Thyroid gland (tissue), 4 donors: ENCODE results near the gene PIK3R5.

ENCODE experiments used
- POLR2A ChIP-seq, 2 donors: fragments of 450-650 bp; IDR thresholded peaks; one replicate each; pipeline ENCODE4 v1.6.1; 2017; ENCODE audit warnings: antibody characterized with exemption in 2 of 2, mild to moderate bottlenecking in 2 of 2, moderate library complexity in 1 of 2
- TF ChIP-seq, protein P1 (sequence below), 6 experiments: fragments of 200-600 bp in 3 of 6; fragments of 450-650 bp in 3 of 6; sonication (generic) in 3 of 6; IDR thresholded peaks; one replicate each; pipeline ENCODE4 v1.5.1; 2016 to 2019; ENCODE audit warnings: antibody characterized with exemption in 6 of 6, mild to moderate bottlenecking in 2 of 6, inconsistent platforms in 1 of 6, moderate library complexity in 1 of 6

- TF ChIP-seq POLR2A (IDR thresholded peaks at IDR 0.05) = no peak
- TF ChIP-seq, protein P1, sequence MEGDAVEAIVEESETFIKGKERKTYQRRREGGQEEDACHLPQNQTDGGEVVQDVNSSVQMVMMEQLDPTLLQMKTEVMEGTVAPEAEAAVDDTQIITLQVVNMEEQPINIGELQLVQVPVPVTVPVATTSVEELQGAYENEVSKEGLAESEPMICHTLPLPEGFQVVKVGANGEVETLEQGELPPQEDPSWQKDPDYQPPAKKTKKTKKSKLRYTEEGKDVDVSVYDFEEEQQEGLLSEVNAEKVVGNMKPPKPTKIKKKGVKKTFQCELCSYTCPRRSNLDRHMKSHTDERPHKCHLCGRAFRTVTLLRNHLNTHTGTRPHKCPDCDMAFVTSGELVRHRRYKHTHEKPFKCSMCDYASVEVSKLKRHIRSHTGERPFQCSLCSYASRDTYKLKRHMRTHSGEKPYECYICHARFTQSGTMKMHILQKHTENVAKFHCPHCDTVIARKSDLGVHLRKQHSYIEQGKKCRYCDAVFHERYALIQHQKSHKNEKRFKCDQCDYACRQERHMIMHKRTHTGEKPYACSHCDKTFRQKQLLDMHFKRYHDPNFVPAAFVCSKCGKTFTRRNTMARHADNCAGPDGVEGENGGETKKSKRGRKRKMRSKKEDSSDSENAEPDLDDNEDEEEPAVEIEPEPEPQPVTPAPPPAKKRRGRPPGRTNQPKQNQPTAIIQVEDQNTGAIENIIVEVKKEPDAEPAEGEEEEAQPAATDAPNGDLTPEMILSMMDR (IDR thresholded peaks at IDR 0.05) = no peak
These were observed 60.8 kb downstream of the PIK3R5 start for GRCh38 chr17:8904686-8905085.
